C4-2B (cell line): ENCODE data around the gene PRRT4.

Source experiments
- ZFX ChIP-seq: fragments of 450-650 bp; IDR thresholded peaks from 2 replicates; pipeline ENCODE4 v1.6.1; 2017
- TF ChIP-seq, protein P1 (sequence below): fragments of 450-650 bp; conservative IDR thresholded peaks from 2 replicates; pipeline ENCODE4 v1.5.1; 2017; ENCODE audit warnings: mild to moderate bottlenecking

DNA sequence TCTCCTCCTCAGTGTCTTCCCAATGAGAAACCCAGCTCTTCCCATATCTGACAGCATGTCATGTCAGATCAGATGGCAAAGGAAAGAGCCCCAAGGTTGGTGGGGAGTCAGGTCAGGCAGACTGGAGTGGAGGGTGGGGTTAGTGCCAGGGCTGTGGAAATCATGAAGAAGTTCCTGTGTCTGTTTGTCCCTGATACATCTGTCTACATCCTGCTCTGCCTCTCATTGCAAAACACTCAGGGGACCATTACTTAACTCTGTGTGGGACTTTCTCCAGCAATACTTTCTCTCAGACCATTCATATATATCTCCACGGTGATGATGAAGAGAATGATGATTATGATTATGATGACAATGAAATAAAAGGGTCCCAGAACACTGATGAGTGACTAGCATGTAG lies 3.3 kb downstream of the PRRT4 start:
- TF ChIP-seq, protein P1, sequence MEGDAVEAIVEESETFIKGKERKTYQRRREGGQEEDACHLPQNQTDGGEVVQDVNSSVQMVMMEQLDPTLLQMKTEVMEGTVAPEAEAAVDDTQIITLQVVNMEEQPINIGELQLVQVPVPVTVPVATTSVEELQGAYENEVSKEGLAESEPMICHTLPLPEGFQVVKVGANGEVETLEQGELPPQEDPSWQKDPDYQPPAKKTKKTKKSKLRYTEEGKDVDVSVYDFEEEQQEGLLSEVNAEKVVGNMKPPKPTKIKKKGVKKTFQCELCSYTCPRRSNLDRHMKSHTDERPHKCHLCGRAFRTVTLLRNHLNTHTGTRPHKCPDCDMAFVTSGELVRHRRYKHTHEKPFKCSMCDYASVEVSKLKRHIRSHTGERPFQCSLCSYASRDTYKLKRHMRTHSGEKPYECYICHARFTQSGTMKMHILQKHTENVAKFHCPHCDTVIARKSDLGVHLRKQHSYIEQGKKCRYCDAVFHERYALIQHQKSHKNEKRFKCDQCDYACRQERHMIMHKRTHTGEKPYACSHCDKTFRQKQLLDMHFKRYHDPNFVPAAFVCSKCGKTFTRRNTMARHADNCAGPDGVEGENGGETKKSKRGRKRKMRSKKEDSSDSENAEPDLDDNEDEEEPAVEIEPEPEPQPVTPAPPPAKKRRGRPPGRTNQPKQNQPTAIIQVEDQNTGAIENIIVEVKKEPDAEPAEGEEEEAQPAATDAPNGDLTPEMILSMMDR = no peak
- TF ChIP-seq ZFX = no peak
